ENCODE measurements around the gene AKAP8.

DNA sequence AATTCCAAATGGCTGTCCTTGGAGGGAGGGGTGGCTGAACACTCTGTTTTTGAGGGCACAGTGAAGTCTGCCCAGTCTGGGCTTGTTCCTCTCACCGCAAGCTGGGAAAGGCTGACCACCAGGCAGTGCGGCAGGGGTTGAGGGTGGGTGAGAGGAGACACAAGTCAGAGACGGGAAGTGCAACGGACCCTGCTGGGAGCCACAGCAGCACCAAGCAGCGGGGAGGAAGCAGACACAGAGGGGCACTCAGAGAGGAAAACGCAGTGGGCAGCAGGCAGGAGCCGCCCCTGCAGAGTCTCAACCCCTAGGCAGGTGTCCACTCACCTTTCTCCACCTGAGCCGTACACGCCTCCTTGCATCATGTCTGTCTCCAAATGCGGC, 23.6 kb upstream of the AKAP8 start:
- TF ChIP-seq, protein P1, sequence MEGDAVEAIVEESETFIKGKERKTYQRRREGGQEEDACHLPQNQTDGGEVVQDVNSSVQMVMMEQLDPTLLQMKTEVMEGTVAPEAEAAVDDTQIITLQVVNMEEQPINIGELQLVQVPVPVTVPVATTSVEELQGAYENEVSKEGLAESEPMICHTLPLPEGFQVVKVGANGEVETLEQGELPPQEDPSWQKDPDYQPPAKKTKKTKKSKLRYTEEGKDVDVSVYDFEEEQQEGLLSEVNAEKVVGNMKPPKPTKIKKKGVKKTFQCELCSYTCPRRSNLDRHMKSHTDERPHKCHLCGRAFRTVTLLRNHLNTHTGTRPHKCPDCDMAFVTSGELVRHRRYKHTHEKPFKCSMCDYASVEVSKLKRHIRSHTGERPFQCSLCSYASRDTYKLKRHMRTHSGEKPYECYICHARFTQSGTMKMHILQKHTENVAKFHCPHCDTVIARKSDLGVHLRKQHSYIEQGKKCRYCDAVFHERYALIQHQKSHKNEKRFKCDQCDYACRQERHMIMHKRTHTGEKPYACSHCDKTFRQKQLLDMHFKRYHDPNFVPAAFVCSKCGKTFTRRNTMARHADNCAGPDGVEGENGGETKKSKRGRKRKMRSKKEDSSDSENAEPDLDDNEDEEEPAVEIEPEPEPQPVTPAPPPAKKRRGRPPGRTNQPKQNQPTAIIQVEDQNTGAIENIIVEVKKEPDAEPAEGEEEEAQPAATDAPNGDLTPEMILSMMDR (IDR thresholded peaks at IDR 0.05) = no peak
- no peak for TF ChIP-seq EP300 (IDR thresholded peaks at IDR 0.05)

Data from ovary (tissue), 3 donors.